Lower lobe of right lung (tissue), 2 donors: ENCODE measurements around the gene FBRSL1. TPM values are rescaled to one million over a fixed set of nuclear protein-coding genes. Genes with fewer than 3 reads are reported as not detected.

Source experiments
- ATAC-seq, 2 donors: fragments of 200-7000 bp; cut with Tn5 transposase; one replicate each; pipeline ENCODE4 v1.9.1; 2020 to 2022; ENCODE audit warnings: mild to moderate bottlenecking in 2 of 2, moderate library complexity in 2 of 2
- DNase-seq: peaks from one replicate; pipeline ENCODE4 v3.0.0-alpha.2; 2020
- H3K27ac ChIP-seq: fragments of 200-600 bp; one replicate; pipeline ENCODE4 v1.8.0; 2022
- H3K27me3 ChIP-seq: fragments of 200-600 bp; one replicate; pipeline ENCODE4 v1.8.0; 2022; ENCODE audit warnings: low read depth
- H3K36me3 ChIP-seq: fragments of 200-600 bp; one replicate; pipeline ENCODE4 v1.8.0; 2022; ENCODE audit warnings: mild to moderate bottlenecking
- H3K4me1 ChIP-seq: fragments of 200-600 bp; one replicate; pipeline ENCODE4 v1.8.0; 2022
- H3K4me3 ChIP-seq: fragments of 200-600 bp; one replicate; pipeline ENCODE4 v1.8.0; 2022; ENCODE audit warnings: mild to moderate bottlenecking
- H3K9me3 ChIP-seq: fragments of 200-600 bp; one replicate; pipeline ENCODE4 v1.8.0; 2022
- CTCF ChIP-seq: fragments of 200-600 bp; IDR thresholded peaks from one replicate; pipeline ENCODE4 v1.8.0; 2022; ENCODE audit warnings: antibody characterized with exemption, mild to moderate bottlenecking
- intact Hi-C: fragments of 100-400 bp; cut with DNase I; formaldehyde crosslinking; loops from one replicate; pipeline ENCODE4 v1.11.0; 2022
- total RNA-seq: library from RNA; stranded (reverse); fragmentation: NEBNext Ultra II Directional; extraction: Animal tissue kit (Norgen Biotek cat#: 25700); gene quantifications from one replicate; pipeline ENCODE4 v1.2.1, GENCODE V29; 2021
- donor health status: DM: no; HTN: yes; CAD: no; lungs with severe emphysema.

The FBRSL1 gene
- total RNA-seq, 1 donor from 2014 or later = 47.6 TPM

- Histone ChIP-seq H3K4me1 (peaks cover 67% of the 10 kb centered on the region), H3K27me3 (no peaks in the 10 kb centered on the region), H3K4me3 (no peak overlapping the region), H3K27ac (peak overlapping the region; percentile 15), H3K9me3 (no peaks in the 10 kb centered on the region), H3K36me3 (peaks cover 21% of the 10 kb centered on the region)
- TF ChIP-seq CTCF = no peak
- peak; percentile 7 to 62 for ATAC-seq
- intact Hi-C loops = no loop called here
- peak; percentile 82 for DNase-seq
Measured at GRCh38 chr12:132505105-132505851, 15.3 kb downstream of the FBRSL1 start.

GRCh38 chr12:132505852-132506219 is 15.9 kb downstream of the FBRSL1 start:
- no peak overlapping the region for H3K4me3 ChIP-seq
- H3K4me1 ChIP-seq = peaks cover 61% of the 10 kb centered on the region
- intact Hi-C loops = no loop called here
- peak overlapping the region; percentile 15 for H3K27ac ChIP-seq
- no peak for TF ChIP-seq CTCF
- H3K9me3 ChIP-seq = no peaks in the 10 kb centered on the region
- ATAC-seq = no peak
- DNase-seq = no peak
- H3K27me3 ChIP-seq = no peaks in the 10 kb centered on the region
- peaks cover 26% of the 10 kb centered on the region for H3K36me3 ChIP-seq

GRCh38 chr12:132506328-132507160 is 16.6 kb downstream of the FBRSL1 start:
- peak; percentile 79 for ATAC-seq
- H3K27ac ChIP-seq = peak overlapping the region; percentile 51
- DNase-seq = peak; percentile 84

GRCh38 chr12:132507161-132507538 is 17.2 kb downstream of the FBRSL1 start:
- ATAC-seq = no peak
- peak overlapping the region; percentile 27 for H3K4me3 ChIP-seq
- intact Hi-C loops = no loop called here
- no peaks in the 10 kb centered on the region for H3K27me3 ChIP-seq
- peaks cover 31% of the 10 kb centered on the region for H3K36me3 ChIP-seq
- H3K27ac ChIP-seq = peak overlapping the region; percentile 51
- H3K9me3 ChIP-seq = no peaks in the 10 kb centered on the region
- DNase-seq = no peak
- no peak for TF ChIP-seq CTCF
- peaks cover 49% of the 10 kb centered on the region for H3K4me1 ChIP-seq

More at GRCh38 chr12:132506328-132507160, 16.6 kb downstream of the FBRSL1 start:
- H3K9me3 ChIP-seq = no peaks in the 10 kb centered on the region
- H3K4me3 ChIP-seq = peak overlapping the region; percentile 27
- TF ChIP-seq CTCF = no peak
- peaks cover 26% of the 10 kb centered on the region for H3K36me3 ChIP-seq
- peaks cover 55% of the 10 kb centered on the region for H3K4me1 ChIP-seq
- intact Hi-C loops = no loop called here
- H3K27me3 ChIP-seq = no peaks in the 10 kb centered on the region

- intact Hi-C loops = no loop called here
- no peaks in the 10 kb centered on the region for H3K9me3 ChIP-seq
- ATAC-seq = no peak
- DNase-seq = no peak
- peaks cover 35% of the 10 kb centered on the region for H3K36me3 ChIP-seq
- no peak for TF ChIP-seq CTCF
- H3K4me3 ChIP-seq = no peak overlapping the region
- H3K27me3 ChIP-seq = no peaks in the 10 kb centered on the region
- H3K27ac ChIP-seq = peak overlapping the region; percentile 51
- H3K4me1 ChIP-seq = peaks cover 44% of the 10 kb centered on the region
Measured at GRCh38 chr12:132507656-132508490, 17.9 kb downstream of the FBRSL1 start.
